T-cell (primary cell): ENCODE results near the gene NMRK1. TPM values are rescaled to one million over a fixed set of nuclear protein-coding genes. Genes with fewer than 3 reads are reported as not detected.

Experiments used
- ATAC-seq, 4 experiments: fragments of 200-7000 bp in 3 of 4; fragments of 150-1000 bp in 1 of 4; cut with Tn5 transposase; replicated peaks in 1 of 4; 1 replicate in 3 of 4; 2 replicates in 1 of 4; pipeline ENCODE4 v1.10.0; 2021; ENCODE audit warnings: moderate library complexity in 3 of 4, mild to moderate bottlenecking in 2 of 4, moderate number of reproducible peaks in 1 of 4
- CTCF ChIA-PET, 2 donors: fragments of 300-600 bp; sonication (Branson Sonifier 250); formaldehyde crosslinking; loops; one replicate each; lab custom pipeline; 2022; ENCODE audit warnings: antibody characterized with exemption in 2 of 2; lab: Charles Lee
- POLR2A ChIA-PET, 2 donors: fragments of 300-600 bp; sonication (Branson Sonifier 250); formaldehyde crosslinking; loops; one replicate each; lab custom pipeline; 2022; ENCODE audit warnings: antibody characterized with exemption in 2 of 2; lab: Charles Lee
- DNase-seq, 35 experiments: peaks; one replicate each; pipeline versions ENCODE4 v3.0.0 to v3.0.0-alpha.2; 2013 to 2023
- H3K27ac ChIP-seq: one replicate; pipeline ENCODE4 v1.5.1; 2013; ENCODE audit warnings: low read length
- H3K27me3 ChIP-seq, 2 experiments: replicated peaks in 1 of 2; 1 replicate in 1 of 2; 2 replicates in 1 of 2; pipeline versions ENCODE4 v1.6.1 to v1.7.0; 2013; ENCODE audit warnings: low read length in 1 of 2, mixed read lengths in 1 of 2; ENCODE audit not compliant: control insufficient read depth in 2 of 2, insufficient read depth in 2 of 2; ENCODE audit errors: extremely low read depth in 1 of 2
- H3K36me3 ChIP-seq, 2 donors: 1 replicate in 1 of 2; 2 replicates in 1 of 2; pipeline versions ENCODE4 v1.6.1 to v1.7.0; 2013; ENCODE audit warnings: low read length in 1 of 2; ENCODE audit not compliant: control insufficient read depth in 2 of 2, insufficient read depth in 1 of 2; ENCODE audit errors: extremely low read depth in 1 of 2
- H3K4me1 ChIP-seq, 2 experiments: 1 replicate in 1 of 2; 2 replicates in 1 of 2; pipeline versions ENCODE4 v1.6.1 to v1.7.0; 2013; ENCODE audit warnings: low read length in 2 of 2, mixed read lengths in 1 of 2; ENCODE audit not compliant: insufficient read depth in 2 of 2, control insufficient read depth in 1 of 2; ENCODE audit errors: extremely low read depth in 1 of 2
- H3K4me3 ChIP-seq, 2 donors: 1 replicate in 1 of 2; 2 replicates in 1 of 2; pipeline versions ENCODE4 v1.5.1 to v1.7.0; 2013; ENCODE audit warnings: mild to moderate bottlenecking in 2 of 2, low read length in 1 of 2, moderate library complexity in 1 of 2; ENCODE audit not compliant: control insufficient read depth in 1 of 2; ENCODE audit errors: extremely low read depth in 1 of 2
- H3K9me3 ChIP-seq: 2 replicates; pipeline ENCODE4 v1.7.0; 2013
- H3K27ac Mint-ChIP-seq, 2 donors: one replicate each; pipeline ENCODE4 v1.8.0; 2020 to 2021; ENCODE audit warnings: mild to moderate bottlenecking in 2 of 2, mixed read lengths in 2 of 2
- H3K27me3 Mint-ChIP-seq, 2 donors: one replicate each; pipeline ENCODE4 v1.8.0; 2021 to 2022; ENCODE audit warnings: mixed read lengths in 2 of 2
- H3K36me3 Mint-ChIP-seq: one replicate; pipeline ENCODE4 v1.8.0; 2021; ENCODE audit warnings: mixed read lengths
- H3K4me1 Mint-ChIP-seq, 3 donors: one replicate each; pipeline ENCODE4 v1.8.0; 2020 to 2022; ENCODE audit warnings: mixed read lengths in 3 of 3, mild to moderate bottlenecking in 1 of 3
- H3K4me3 Mint-ChIP-seq, 3 donors: one replicate each; pipeline ENCODE4 v1.8.0; 2020 to 2022; ENCODE audit warnings: mild to moderate bottlenecking in 3 of 3, mixed read lengths in 3 of 3, moderate library complexity in 3 of 3
- H3K9me3 Mint-ChIP-seq, 3 donors: one replicate each; pipeline ENCODE4 v1.8.0; 2020 to 2022; ENCODE audit warnings: mixed read lengths in 3 of 3
- WGBS: methylation state at CpG from one replicate; pipeline ENCODE4 v1.1.5; 2013; ENCODE audit warnings: missing lambda C conversion rate; ENCODE audit not compliant: insufficient coverage; 5-methylcytosine and 5-hydroxymethylcytosine counted together
- total RNA-seq, 35 experiments: library from RNA in 6 of 35; stranded (reverse) in 6 of 35; fragments of 120-200 nt in 1 of 35; gene quantifications; one replicate each; pipeline versions ENCODE4 v1.2.1 to v1.2.4 and lab custom pipeline; 2013 to 2026

The NMRK1 gene
- total RNA-seq, 5 donors from 2014 or later (not counting 1 experiment from before 2014, with no cell fraction given): 61.9 to 91.0 (median 72.6) TPM

GRCh38 chr9:75064307-75065025 lies 23.5 kb downstream of the NMRK1 start:
- H3K27me3 ChIP-seq: no peaks in the 10 kb centered on the region
- 100% methylated on average over 2 of the region's 2 CpGs for WGBS
- H3K4me1 ChIP-seq: no peaks in the 10 kb centered on the region
- H3K4me3 Mint-ChIP-seq: no peak overlapping the region
- peaks cover 2 to 9% (median 6%) of the 10 kb centered on the region in 3 donors for H3K4me1 Mint-ChIP-seq
- no peaks in the 10 kb centered on the region for H3K9me3 ChIP-seq
- peaks cover 12 to 53% of the 10 kb centered on the region in 2 donors for H3K36me3 ChIP-seq
- peak overlapping the region; percentile 16 to 36 for H3K27ac Mint-ChIP-seq
- ChIA-PET POLR2A (no interaction called here), CTCF (interaction anchor here in 1 of 2 donors (0.6 kb wide), 1 partner anchor 289 kb away, joined by 3 read pairs; no protein-coding TSS in a partner anchor)
- peaks cover 46% of the 10 kb centered on the region for H3K36me3 Mint-ChIP-seq
- H3K27ac ChIP-seq: no peak overlapping the region
- H3K27me3 Mint-ChIP-seq: no peaks in the 10 kb centered on the region
- ATAC-seq (no peak), DNase-seq (no peak)
- H3K4me3 ChIP-seq: no peak overlapping the region
- H3K9me3 Mint-ChIP-seq: peaks cover 0 to 3% (median 0%) of the 10 kb centered on the region in 3 donors

GRCh38 chr9:75063556-75064305 lies 24.2 kb downstream of the NMRK1 start:
- no CpG with 5 or more reads among the region's 1 CpG for WGBS
- ATAC-seq (no peak), DNase-seq (no peak)
- Histone ChIP-seq H3K27ac (no peak overlapping the region), H3K4me1 (no peaks in the 10 kb centered on the region), H3K36me3 (peaks cover 7 to 50% of the 10 kb centered on the region in 2 donors), H3K4me3 (no peak overlapping the region), H3K9me3 (no peaks in the 10 kb centered on the region), H3K27me3 (no peaks in the 10 kb centered on the region)
- H3K9me3 Mint-ChIP-seq: peaks cover 0 to 6% (median 0%) of the 10 kb centered on the region in 3 donors
- no peaks in the 10 kb centered on the region for H3K27me3 Mint-ChIP-seq
- POLR2A ChIA-PET: no interaction called here
- peaks cover 46% of the 10 kb centered on the region for H3K36me3 Mint-ChIP-seq
- peak overlapping the region; percentile 28 to 71 for H3K27ac Mint-ChIP-seq
- H3K4me3 Mint-ChIP-seq: no peak overlapping the region
- CTCF ChIA-PET: interaction anchor here in 1 of 2 donors (0.6 kb wide), 1 partner anchor 288 kb away, joined by 3 read pairs; no protein-coding TSS in a partner anchor
- H3K4me1 Mint-ChIP-seq: peaks cover 2 to 9% (median 6%) of the 10 kb centered on the region in 3 donors

GRCh38 chr9:75061169-75061568 lies 26.8 kb downstream of the NMRK1 start:
- no peak overlapping the region for H3K27ac Mint-ChIP-seq

DNA sequence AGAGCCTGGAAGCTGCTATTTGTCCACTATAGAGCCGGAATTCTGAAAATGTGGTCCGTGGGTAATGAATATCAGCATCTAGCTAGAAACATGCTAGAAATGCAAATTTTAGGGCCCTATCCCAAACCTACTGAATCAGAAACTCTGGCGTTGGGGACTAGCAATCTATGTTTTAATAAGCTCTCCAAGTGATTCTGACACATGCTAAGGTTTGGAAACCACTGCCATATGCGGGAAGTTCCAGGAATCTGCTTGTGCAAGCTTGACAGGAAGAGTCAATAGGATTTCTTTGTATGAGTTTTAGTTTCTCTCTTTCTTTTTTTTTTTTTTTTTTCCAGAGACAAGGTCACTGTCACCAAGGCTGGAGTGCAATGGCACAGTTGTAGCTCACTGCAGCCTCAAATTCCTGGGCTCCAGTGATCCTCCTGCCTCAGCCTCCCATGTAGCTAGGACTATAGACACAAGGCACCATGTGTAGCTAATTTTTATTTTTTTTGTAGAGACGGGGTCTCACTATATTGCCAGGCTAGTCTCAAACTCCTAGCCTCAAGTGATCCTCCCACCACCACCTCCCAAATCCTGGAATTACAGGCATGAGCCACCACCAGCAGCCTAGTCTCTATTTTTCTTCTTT lies 33.5 kb downstream of the NMRK1 start:
- CTCF ChIA-PET: interaction anchor here (0.7 kb wide), 3 partner anchors 277 to 975 kb away, joined by 3 to 5 read pairs (median 4); no protein-coding TSS in a partner anchor
- WGBS: 87% methylated on average over 4 of the region's 5 CpGs
- H3K4me3 ChIP-seq: no peak overlapping the region
- POLR2A ChIA-PET: no interaction called here
- ATAC-seq: no peak
- no peaks in the 10 kb centered on the region for H3K27me3 ChIP-seq
- Mint-ChIP-seq H3K9me3 (peaks cover 0 to 4% (median 0%) of the 10 kb centered on the region in 3 donors), H3K36me3 (peaks cover 11% of the 10 kb centered on the region), H3K27ac (no peak overlapping the region), H3K4me1 (no peaks in the 10 kb centered on the region), H3K4me3 (no peak overlapping the region), H3K27me3 (no peaks in the 10 kb centered on the region)
- no peaks in the 10 kb centered on the region for H3K9me3 ChIP-seq
- DNase-seq: no peak
- no peak overlapping the region for H3K27ac ChIP-seq
- no peaks in the 10 kb centered on the region for H3K4me1 ChIP-seq
- no peaks in the 10 kb centered on the region for H3K36me3 ChIP-seq

More at GRCh38 chr9:75061169-75061568, 26.8 kb downstream of the NMRK1 start:
- Mint-ChIP-seq H3K4me1 (no peaks in the 10 kb centered on the region), H3K4me3 (no peak overlapping the region), H3K27me3 (no peaks in the 10 kb centered on the region), H3K9me3 (peaks cover 0 to 6% (median 0%) of the 10 kb centered on the region in 3 donors), H3K36me3 (peaks cover 34% of the 10 kb centered on the region)
- peaks cover 0 to 30% of the 10 kb centered on the region in 2 donors for H3K36me3 ChIP-seq
- WGBS: no CpG with 5 or more reads among the region's 2 CpGs
- POLR2A ChIA-PET: no interaction called here
- no peak overlapping the region for H3K4me3 ChIP-seq
- H3K27me3 ChIP-seq: no peaks in the 10 kb centered on the region
- no peak for DNase-seq
- no peak for ATAC-seq
- no peaks in the 10 kb centered on the region for H3K9me3 ChIP-seq
- H3K4me1 ChIP-seq: no peaks in the 10 kb centered on the region
- no peak overlapping the region for H3K27ac ChIP-seq
- CTCF ChIA-PET: interaction anchor here in 1 of 2 donors (1.0 kb wide), 1 partner anchor 13 kb away, joined by 3 read pairs; no protein-coding TSS in a partner anchor

DNA sequence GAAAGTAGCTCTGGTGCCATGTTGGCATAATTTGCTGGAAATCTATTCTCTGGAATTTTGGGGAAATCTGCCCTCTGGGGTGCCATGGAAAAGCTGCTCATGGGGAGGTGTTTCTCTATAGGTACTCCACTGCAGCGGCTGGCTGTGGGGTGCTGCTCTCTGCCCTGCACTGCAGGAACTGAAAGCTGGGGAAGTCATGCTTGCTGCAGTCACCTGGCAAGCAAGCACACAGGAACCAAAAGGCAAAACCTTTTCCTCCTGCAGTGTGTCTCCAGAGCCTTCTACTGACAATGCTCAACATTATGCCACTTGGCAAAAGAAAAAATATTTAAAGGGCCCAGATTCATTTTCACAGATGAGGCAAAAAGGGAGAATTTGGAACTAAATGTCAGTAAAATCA lies 34.1 kb downstream of the NMRK1 start:
- DNase-seq (no peak), ATAC-seq (no peak)
- H3K4me3 Mint-ChIP-seq: no peak overlapping the region
- no peaks in the 10 kb centered on the region for H3K9me3 Mint-ChIP-seq
- H3K4me1 Mint-ChIP-seq: no peaks in the 10 kb centered on the region
- ChIA-PET CTCF (interaction anchor here in 1 of 2 donors (0.7 kb wide), 1 partner anchor 976 kb away, joined by 3 read pairs; no protein-coding TSS in a partner anchor), POLR2A (no interaction called here)
- WGBS: 67% methylated on average over 1 of the region's 1 CpG
- Histone ChIP-seq H3K27me3 (no peaks in the 10 kb centered on the region), H3K4me1 (no peaks in the 10 kb centered on the region), H3K27ac (no peak overlapping the region), H3K9me3 (no peaks in the 10 kb centered on the region), H3K4me3 (no peak overlapping the region), H3K36me3 (no peaks in the 10 kb centered on the region)
- no peaks in the 10 kb centered on the region for H3K27me3 Mint-ChIP-seq
- no peak overlapping the region for H3K27ac Mint-ChIP-seq
- peaks cover 6% of the 10 kb centered on the region for H3K36me3 Mint-ChIP-seq

GRCh38 chr9:75051285-75051684 lies 36.7 kb downstream of the NMRK1 start:
- DNase-seq: no peak
- Mint-ChIP-seq H3K27me3 (no peaks in the 10 kb centered on the region), H3K27ac (no peak overlapping the region), H3K36me3 (no peaks in the 10 kb centered on the region), H3K4me3 (no peak overlapping the region), H3K4me1 (no peaks in the 10 kb centered on the region), H3K9me3 (no peaks in the 10 kb centered on the region)
- no peaks in the 10 kb centered on the region for H3K36me3 ChIP-seq
- ATAC-seq: no peak
- H3K27ac ChIP-seq: no peak overlapping the region
- H3K4me1 ChIP-seq: no peaks in the 10 kb centered on the region
- H3K27me3 ChIP-seq: peaks cover 0 to 3% of the 10 kb centered on the region in 2 experiments
- no peak overlapping the region for H3K4me3 ChIP-seq
- ChIA-PET POLR2A (no interaction called here), CTCF (no interaction called here)
- H3K9me3 ChIP-seq: no peaks in the 10 kb centered on the region
